ENCODE results near the gene RGCC.
"Not testable (repeated sequence)": the region's sequence is repeated elsewhere in the genome, so short reads cannot be mapped to it uniquely, and the experiment has no call there.

The RGCC gene

DNA sequence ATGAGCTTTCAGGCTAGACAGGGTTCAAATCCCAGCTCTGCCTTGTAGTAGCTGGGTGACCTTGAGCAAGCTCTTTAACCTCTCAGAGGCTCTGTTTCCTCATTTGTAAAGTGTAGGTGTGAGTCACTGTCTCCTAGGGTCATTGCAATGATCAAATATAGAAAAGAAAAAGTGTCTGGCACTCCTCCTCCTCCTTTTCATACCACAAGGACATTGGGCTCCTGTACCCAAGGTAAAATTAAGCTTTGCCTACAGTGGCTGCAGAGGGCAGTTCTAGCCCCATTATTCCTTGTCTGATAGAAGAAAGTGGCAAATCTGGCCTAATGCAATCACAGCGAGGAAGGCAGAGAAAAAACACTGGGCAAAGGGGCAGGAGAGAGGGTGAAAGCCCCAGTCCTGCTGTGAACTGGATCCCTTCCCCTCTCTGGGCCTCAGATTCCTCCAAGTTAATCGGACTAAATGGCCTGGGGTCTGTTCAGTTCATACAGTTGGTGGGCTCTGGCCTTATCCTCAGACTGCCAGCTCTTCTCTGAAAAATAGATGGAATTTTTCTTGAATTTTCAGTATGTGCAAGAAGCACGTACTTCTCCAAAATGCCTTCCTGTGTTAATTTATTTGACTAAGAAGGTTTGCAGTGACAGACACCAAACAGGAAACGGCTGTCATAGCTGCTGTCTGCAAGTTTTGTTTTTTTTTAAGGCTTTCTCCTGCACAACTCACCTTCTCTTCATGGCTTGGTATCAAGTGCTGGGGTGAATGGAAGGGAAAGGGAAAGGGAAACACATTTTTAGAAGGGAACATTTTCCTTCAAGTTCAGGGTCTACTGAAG, 35.3 kb downstream of the RGCC start:
- peak; percentile 25 for DNase-seq

DNA sequence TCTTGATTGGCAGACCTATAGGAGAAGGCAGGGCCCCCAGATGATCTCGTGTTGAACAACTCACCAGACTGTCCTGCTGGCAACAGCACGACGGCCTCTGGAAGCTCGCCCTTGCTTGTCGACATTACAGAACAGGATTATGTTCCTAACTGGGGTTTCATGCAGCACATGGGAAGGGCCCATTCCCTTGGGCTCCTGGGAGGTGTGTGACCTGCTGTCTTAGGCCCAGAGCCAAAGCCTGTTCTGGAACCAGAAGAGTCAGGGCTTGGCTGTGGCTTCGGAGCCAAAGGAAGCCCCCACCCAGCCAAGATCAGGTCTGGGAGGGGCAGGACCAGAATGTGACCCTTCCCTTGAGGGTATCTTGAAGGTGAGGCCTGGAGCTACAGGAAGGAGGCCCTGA, 36.9 kb downstream of the RGCC start:
- DNase-seq, result no peak

DNA sequence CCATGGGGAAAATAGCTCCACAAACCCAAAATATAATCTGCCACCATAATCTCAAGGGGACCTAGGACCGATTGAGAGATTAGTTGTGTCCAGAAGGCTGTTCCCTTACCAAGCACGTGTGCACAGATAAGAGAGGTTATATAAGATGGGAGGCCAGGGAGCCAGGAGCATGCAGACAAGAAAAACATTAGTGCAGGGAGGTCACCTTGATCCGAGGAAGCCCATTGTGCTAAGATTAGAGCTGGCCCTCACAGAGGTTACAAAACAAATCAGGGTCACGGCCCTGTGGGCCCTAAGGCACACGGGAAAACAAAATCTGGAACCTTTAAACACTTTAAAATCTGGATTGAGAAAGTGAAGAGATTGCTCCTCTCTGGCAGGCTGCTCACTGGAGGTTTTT, 37.7 kb downstream of the RGCC start:
- DNase-seq, result no peak

DNA sequence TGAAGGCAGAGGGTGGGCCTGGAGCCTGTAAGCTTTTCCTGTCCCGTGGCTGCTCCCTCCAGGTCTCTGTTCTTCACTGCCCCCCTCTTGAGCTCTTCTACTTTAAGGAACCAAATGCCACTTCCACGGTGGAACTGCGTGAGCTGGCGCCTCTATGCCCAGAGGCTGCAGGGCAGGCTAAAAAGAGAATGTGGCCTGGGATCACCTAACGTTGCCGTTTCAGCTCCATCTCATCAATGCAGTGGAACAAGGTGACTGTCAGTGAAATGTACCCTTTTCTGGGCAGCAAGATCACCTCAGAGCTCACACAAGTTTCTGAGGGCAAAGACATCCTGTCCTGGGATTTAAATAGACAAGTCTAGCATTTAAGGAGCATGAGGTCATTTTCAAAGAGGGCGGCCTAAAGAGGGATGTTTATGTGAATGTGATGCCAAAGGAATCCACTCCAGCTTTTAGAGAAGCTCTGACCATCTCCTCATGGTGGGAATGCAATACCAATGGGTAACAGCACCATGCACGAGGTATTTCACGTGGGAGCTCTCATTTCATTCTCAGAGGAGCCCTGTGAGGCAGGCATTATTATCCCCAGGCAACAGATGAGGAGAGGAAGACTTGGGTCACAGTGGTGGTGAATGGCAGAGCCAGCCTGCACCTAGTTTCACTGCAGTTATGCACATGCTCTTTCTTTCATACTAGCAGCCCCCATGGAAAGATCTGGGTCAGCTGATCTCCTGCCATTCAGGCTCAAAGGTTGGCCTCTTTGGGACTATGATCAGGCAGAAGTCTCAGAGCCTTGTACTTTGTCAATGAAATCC, 39.3 kb downstream of the RGCC start:
- no peak for DNase-seq

DNA sequence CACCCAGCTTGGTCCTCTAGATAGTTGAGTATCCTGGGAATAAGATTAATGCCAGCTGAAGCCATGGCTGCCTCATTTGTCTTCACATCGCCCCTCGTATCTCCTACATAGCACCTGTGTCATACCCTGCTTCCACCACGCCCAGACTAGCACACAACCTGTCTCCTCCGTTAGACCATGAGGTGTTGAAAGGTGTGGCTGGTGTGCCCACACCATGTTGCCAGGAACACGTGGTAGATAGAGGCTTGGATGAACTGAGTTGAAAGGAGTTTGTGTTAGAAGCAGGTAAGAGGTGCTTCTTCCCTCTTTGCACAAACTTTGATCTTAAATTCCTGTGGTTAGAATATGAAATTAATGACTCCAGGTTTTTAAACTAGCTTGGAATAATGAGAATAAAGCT, 40.1 kb downstream of the RGCC start:
- DNase-seq, result no peak

DNA sequence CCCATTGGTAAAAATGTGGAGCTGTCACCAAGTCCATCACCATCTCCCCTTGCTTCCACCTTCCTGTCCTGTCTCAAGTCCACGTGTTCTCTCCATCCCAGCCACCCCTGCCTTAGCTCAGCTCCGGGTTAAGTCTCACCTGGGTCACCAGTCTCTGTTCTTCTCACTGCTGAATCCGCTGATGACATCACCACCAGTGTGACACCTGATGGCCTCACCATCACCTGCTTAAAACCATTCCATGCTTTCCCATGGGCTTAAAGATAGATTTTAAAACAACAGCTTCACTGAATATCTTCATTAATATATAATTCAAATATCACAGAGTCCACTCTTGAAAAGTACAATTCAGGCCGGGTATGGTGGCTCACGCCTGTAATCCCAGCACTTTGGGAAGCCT, 42.1 kb downstream of the RGCC start:
- DNase-seq, result no peak

DNA sequence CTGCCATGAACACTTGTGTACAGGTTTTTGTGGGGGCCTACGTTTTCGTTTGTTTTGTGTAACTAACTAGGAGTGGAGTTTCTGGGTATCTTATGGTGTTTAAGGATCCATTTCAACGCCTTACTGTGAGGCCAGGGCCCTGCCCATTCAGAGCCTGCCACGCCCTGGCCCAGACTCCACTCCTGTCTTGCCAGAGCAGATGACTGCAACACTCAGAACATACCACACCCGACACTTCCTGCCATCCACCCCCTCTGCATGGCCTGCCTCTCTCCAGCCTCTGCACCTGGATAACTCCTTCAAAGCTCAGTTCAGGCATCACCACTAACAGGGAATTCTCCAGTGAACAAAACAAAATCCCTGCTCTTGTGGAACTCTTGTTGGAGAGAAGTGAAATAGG, 43.2 kb downstream of the RGCC start:
- DNase-seq, result no peak

DNA sequence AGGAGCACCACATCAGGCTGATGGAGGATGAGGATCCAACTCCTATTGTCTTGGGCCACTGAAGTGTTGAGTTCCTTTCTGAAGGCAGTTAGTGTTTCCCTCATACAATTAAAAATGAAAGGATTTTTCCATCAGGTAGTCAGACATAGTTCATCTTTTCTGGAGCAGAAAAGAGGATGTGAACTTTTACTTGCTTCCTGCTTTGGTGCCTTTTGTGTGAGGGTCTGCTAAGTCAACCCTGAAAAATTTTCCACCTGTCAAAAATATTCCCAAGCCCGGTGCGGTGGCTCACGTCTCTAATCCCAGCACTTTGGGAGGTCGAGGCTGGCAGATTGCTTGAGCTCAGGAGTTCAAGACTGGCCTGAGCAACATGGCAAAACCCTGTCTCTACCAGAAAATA, 43.9 kb downstream of the RGCC start:
- DNase-seq, result no peak

DNA sequence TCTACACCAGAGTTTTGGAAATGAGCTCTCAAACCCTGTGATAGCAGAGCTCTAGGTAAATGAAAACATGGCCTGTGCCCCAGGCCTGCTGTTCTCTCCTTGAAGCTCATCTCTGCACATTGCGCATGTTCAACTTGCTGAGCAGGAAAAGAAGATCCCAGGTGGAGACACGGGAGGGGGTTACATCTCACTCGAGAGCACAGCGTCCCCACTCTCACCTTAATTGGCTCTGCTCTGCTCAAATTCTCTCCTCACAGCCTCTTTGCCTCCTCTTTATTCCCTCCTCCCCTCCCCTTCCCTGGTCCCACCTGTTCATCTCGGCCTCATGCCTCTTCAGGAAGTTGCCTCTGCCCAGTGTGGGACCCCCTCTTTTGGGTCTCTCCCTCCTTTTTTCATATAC, 44.7 kb downstream of the RGCC start:
- DNase-seq, result no peak

DNA sequence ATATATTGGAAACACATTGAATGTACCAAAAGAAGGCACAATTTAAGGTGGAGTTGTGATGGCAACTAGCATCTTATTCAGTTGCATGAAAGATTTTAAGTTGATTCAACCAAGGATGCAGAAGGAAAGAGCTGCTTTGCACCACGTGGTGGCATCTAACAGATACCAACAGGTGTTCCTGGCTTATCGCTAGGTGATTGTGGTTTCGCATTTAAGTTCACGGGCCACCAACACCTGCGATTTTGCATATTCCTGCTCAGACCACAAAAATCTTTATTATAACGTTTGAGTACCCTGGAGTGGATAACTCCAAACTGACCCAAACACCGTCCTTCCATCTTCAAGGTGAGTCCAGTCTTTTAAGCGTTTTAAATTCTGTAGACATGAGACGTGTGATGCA, 45.3 kb downstream of the RGCC start:
- DNase-seq, result no peak

DNA sequence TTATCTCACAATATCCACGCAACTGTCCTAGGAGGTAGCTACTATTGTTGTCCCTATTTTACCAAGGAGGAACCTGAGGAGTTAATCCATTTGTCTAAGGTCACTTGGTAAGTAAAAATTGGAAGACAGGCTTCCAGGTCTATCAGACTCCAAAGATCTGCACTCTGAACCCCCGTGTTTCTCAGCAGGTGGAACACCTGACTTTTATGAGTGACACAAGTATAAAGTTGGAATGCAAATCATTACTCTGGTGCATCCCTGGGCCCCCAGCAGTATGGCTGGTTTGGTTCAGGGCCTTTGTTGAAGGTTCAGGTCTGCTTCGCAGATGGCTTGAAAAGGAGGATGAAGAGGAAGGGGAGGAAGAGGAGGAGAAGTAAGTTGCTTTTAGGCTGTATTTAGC, 46.0 kb downstream of the RGCC start:
- DNase-seq, result no peak

DNA sequence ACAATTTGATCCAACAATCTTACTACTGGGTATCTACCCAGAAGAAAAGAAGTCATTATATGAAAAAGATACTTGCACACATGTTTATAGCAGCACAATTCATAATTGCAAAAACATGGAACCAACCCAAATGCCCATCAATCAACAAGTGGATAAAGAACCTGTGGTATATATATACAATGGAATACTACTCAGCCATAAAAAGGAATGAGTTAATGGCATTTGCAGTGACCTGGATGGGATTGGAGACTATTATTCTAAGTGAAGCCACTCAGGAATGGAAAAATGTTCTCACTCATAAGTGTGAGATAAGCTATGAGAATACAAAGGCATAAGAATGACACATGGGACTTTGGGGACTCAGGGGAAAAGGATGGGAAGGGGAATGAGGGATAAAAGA, 47.3 kb downstream of the RGCC start:
- DNase-seq, result not testable (repeated sequence)

DNA sequence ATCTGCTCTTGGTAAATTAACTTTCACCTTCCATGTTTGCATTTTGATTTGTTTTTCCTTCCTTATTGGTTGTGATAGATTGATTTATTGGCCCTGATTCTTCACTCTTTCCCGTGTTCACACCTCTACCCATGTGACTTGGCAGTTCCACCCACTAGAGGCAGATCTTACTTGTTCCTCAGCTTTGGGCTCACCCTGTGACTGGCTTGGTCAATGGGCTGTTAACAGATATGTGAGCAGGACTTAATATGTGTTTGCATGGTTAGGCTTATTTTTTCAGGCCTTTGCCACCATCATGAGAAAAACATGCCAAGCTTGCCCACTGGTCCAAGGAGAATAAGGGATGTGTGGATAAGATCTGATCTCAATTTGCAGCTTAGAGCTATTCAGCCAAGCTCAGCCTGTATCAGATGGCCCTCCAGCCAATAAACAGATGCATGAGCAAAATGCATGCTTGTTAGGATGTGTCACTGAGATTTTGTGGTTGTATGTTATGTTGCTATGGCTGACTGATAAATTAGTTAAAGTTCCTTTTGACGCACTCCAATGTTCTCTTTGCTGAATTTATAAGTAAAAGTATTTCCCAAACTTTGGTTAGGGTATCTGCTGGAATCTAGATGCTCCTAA, 48.0 kb downstream of the RGCC start:
- no peak for DNase-seq

DNA sequence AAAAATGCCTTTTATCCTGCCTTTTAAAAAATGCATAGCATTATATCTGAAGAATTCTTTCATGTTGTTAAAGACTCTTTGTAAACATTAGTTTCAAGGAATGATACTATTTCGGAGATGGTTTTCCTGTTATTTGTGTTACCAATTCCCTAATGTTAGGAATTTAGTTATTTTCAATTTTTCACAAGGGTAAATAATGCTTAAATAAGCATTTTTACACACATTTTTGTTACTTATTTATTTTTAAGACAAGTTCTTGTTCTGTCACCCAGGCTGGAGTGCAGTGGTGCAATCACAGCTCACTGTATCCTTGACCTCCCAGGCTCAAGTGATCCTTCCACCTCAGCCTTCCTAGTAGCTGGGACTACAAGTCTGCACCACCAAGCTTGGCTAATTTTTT, 49.0 kb downstream of the RGCC start:
- no peak for DNase-seq

DNA sequence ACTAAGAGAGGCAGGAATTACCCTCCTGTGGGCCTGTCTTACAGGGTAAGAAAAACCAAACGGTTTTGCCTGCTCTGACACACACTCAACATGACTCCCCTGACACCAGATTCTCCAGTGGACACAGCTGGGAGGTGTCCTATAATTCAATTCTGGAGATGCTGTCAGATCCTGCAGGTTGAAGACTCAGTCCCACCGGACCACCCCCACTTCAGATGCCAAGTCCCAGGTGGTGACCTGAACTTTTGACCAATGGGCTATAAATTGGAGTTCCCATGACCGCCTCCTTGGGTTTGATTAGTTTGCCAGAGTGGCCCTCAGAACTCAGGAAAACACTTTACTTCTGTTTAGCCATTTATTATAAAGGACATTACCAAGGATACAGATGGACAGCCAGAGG, 52.6 kb downstream of the RGCC start:
- DNase-seq, result no peak

DNA sequence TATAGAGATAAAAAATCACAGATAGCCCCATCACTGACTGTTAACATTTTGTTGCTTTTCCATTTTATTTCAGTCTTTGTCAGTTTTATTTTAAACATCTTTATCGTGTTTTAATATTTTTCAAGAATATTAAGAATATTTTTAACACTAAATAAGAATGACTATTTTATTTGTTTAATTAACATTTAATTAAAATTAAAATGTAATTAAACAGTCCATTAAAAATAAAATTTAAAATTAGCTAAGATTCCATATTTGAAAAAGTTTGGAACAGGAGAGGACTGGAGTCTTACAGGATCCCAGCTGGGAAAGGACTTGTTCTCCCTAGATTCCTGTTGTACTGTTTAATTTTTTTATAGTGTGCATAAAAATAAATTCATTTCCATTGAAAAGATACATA, 54.5 kb downstream of the RGCC start:
- no peak for DNase-seq

DNA sequence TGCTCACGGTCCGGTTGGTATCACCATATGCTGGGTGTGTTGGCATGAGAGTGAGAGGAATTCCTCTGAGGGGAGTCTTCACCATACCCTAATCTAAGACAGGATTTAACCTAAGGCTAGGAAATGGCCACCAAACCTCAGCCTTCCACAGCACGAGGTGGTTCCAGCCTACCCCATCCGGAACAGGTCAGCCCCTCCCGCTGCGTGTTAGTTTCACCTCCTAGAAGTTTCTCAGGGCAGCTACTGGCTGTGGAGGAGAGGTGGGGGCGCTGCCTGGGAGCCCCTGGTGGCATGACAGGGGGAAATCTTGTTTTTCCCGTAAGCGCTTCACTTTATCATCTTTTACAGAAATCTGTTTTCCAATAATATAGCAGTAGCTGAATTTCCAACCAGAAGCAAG, 55.1 kb downstream of the RGCC start:
- no peak for DNase-seq

DNA sequence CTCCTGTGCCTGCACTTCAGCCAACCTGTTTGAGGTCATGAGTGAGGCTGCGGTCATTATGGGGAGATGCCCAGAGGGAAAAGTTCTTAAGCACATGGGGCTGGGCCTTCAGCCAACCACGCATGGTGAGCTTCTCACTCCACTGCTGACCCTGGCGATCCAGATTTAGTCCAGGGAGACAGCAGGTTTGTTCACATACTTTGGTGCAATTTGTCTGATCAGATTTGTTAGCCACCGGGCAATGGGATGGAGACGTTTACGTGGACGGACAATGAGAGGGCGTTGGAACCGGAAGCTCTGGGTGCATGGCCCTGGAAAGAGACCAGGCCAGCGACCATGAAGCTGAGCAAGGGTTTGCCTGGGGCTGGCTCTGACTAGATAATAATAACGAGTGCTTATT, 56.2 kb downstream of the RGCC start:
- no peak for DNase-seq

DNA sequence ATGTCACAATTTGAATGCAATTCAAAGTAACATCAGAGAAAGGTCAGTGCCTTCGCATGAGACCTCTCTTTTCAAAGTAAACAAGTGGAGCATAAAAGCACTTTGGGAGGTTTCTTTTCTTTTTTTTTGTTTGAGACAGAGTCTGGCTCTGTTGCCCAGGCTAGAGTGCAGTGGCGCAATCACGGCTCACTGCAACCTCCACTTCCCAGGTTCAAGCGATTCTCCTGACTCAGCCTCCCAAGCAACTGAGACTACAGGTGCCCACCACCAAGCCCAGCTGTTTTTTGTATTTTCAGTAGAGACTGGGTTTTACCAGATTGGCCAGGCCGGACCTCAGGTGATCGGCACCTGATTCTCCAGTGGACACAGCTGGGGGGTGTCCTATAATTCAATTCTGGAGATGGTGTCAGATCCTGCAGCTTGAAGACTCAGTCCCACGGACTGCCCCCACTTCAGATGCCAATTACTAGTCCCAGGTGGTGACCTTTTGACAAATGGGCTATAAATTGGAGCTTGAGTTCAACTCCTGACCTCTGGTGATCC, 57.6 kb downstream of the RGCC start:
- DNase-seq, result no peak

DNA sequence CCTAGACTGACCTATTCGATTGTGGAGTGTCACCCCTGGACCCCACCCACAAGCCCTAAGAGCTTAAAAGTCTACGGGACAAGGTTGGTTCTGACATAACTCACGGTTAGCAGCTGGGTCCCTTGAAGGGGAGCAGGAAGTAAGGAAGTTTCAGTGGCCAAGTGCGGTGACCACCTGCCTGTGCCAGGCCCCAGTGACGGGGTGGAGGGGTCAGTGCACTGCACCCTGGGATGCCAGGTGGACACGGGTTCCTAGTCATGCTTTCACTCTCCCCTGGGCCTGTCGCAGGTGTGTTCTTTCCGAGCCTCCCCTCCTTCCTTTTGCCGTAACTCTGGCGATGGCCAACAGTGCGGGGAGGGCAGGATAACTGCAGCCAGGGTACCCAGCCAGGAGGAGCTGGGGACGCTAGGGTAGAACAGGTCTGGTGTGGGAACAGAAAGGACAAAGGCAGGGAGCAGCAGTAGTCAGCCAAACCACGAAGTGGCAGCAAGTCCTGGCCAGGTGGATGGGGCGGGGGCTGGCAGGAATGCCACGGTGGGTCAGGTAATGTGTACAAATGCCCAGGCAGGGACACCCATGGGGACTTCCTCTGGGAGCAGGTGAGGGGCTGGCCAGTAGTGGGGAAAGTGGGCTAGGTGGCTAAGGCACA, 58.3 kb downstream of the RGCC start:
- DNase-seq, result no peak

DNA sequence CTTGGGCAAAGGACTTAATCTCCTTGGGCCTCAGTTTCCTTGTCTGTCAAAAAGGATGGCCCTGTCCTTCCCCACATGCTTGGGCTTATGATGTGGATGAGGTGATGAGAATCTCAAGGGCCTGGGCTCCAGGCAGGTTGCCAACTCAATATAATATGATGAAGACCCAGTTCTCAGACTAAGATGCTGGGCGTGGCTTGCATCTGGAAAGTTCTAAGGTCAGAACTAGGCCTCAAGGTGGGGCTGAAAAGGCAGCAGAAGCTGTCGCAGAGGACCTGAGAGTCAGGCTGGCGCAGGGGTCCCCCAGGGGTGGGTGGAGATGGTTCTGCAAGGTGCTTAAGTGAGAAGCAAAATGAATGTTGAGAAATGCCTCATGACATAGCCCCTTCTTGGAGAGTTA, 58.8 kb downstream of the RGCC start:
- no peak for DNase-seq

DNA sequence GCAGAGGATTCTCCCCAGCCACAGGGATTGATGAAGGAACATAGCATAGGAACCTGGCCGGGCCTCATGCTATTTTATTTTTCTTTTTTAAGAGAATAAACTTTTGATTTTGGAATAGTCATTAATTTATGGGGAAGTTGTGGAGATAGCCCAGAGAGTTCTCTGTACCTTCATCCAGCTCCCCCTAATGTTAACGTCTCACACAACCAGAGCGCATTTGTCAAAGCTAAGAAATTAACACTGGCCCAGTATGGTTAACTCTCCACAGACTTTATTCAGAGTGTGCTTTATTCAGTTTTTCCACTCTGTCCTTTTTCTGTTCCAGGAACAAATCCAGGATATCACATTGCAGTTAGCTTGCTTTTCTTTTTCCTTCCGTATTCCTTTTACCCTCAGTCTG, 59.4 kb downstream of the RGCC start:
- no peak for DNase-seq

DNA sequence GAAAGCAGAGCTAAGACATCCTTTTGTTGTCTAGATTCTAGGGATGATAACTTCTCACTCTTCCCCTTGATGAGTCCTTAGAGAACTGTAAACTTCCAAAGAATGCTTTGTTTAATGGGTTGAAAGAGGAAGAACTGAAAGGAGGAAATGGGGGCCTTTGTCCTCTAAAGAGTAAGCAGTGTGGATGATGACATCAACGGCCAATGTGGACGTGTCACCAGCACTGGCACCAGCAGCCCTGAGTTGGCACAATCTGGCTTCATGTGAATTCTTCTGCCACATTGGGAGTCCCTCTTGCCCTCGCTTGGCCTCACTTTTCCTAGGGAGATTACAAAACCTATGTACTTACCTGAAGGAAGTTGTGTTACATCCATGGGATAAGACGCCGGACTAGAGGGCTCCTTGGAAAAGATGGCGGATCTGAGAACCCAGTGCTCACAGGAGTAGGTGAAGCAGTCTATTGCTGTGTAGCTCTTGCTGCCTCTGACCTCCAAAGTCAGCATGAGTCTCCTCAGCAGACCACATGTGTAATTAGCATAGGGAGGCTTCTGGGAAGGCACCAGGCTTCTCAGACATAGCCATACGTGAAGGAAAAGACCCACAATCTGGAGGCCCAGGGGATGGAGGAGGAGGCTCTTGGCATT, 62.8 kb downstream of the RGCC start:
- peak; percentile 33 for DNase-seq
